ENCODE results near the gene KLHL6.
"Not testable (repeated sequence)": the region's sequence is repeated elsewhere in the genome, so short reads cannot be mapped to it uniquely, and the experiment has no call there.

GRCh38 chr3:183528758-183529157, 26.7 kb downstream of the KLHL6 start:
- TF ChIP-seq CTCF, POLR2A, EP300 (IDR thresholded peaks at IDR 0.05): not testable (repeated sequence)

Measured in stomach (tissue), 4 donors.